Heart left ventricle (tissue), 13 donors: ENCODE data around the gene CHN2.

Experiments used
- POLR2A ChIP-seq, 2 donors: fragments of 450-650 bp; IDR thresholded peaks; one replicate each; pipeline ENCODE4 v1.6.1; 2017; ENCODE audit warnings: antibody characterized with exemption in 2 of 2, mild to moderate bottlenecking in 2 of 2, moderate library complexity in 2 of 2
- TF ChIP-seq, protein P1 (sequence below), 12 donors: fragments of 200-600 bp; sonication (generic) in 4 of 12; IDR thresholded peaks; one replicate each; pipeline versions ENCODE4 v1.5.0 to v1.8.0; 2018 to 2022; ENCODE audit warnings: antibody characterized with exemption in 12 of 12, mild to moderate bottlenecking in 5 of 12
- donor health status: ischemic (EF 13 %, LVEDD 7.1; RV severe dilation, severe dysfunction).
- donor health status: DM: no; HTN: yes; CAD: no.
- donor health status: DM: no; HTN: no; CAD: no.
- donor health status: ischemic (EF 25% LVEDD 6.9; RV normal size, moderate dysfunction).
- donor health status: ischemic (EF 25% LVEDD 5.7; RV mildly dilated, moderate dysfunction).
- donor health status: ischemic (EF 35%, LVEDD 5.7; RV mildly dilated, moderate dysfunction).
- donor health status: nonischemic (EF 11% LVEDD 7.7; RV severe dilation, severe dysfunction).
- donor health status: DM: yes; HTN: yes; CAD: no.
- donor health status: PGD.
- donor health status: ischemic (EF 29% LVEDD 5.4; RV normal size, mild dysfunction).
- donor health status: nonischemic (EF 23%, LVEDD 6.1; RV moderate dilation, normal function).

DNA sequence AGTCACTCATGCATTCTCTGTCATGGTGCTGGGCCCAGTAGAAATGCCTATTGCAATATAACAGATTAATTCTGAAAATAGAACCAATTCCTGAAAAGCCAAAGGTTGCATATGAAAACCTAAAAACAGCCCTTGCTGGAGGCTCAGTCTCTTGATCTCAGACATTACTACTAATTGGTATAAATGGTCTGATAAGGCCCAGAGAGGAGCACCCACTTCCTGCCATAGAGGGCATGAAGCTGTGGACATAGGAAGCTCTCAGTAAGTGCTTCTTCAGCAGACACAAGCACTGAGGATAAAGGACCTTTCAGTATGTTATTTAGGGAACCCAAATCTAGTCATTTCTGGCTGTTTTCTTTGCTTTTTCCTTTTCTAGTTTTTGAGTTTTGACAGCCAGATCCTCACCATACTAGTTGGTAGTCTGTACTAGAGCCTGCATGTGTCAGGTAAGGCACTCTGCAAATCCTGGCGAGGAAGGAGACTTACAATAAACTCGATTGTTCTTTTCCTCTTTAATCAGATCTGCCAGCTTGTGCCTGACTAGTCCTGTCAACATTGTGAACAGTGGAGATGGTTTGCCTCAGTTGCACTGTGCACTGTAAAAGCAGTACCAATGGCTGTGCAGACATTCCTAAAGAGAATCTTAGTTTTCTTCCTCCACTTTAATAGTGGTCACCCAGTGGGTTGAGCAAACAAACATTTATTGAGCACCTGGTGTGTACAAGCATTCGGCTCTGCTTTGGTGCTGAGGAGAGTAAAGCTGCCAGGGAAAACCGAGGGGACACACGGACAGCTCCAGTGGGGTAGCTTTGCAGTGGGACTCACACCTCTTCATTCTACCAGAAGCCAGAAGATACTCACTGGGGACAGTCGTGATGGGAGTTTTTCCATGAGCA, 140.9 kb downstream of the CHN2 start:
- TF ChIP-seq POLR2A (IDR thresholded peaks at IDR 0.05) = no peak
- TF ChIP-seq, protein P1, sequence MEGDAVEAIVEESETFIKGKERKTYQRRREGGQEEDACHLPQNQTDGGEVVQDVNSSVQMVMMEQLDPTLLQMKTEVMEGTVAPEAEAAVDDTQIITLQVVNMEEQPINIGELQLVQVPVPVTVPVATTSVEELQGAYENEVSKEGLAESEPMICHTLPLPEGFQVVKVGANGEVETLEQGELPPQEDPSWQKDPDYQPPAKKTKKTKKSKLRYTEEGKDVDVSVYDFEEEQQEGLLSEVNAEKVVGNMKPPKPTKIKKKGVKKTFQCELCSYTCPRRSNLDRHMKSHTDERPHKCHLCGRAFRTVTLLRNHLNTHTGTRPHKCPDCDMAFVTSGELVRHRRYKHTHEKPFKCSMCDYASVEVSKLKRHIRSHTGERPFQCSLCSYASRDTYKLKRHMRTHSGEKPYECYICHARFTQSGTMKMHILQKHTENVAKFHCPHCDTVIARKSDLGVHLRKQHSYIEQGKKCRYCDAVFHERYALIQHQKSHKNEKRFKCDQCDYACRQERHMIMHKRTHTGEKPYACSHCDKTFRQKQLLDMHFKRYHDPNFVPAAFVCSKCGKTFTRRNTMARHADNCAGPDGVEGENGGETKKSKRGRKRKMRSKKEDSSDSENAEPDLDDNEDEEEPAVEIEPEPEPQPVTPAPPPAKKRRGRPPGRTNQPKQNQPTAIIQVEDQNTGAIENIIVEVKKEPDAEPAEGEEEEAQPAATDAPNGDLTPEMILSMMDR (IDR thresholded peaks at IDR 0.05) = no peak
